Bone marrow (tissue), 2 donors: ENCODE data around the gene TBX20.

ENCODE experiments used
- DNase-seq, 2 donors: peaks; one replicate each; lab custom pipeline; 2025; lab: John Stamatoyannopoulos, UW

The TBX20 gene

GRCh38 chr7:35253710-35254495, at the start of gene TBX20:
Gene TBX20, minus strand, starts transcription at chr7:35254100. Its CDS starts 480 bp downstream, at chr7:35253620.
- DNase-seq: no peak

DNA sequence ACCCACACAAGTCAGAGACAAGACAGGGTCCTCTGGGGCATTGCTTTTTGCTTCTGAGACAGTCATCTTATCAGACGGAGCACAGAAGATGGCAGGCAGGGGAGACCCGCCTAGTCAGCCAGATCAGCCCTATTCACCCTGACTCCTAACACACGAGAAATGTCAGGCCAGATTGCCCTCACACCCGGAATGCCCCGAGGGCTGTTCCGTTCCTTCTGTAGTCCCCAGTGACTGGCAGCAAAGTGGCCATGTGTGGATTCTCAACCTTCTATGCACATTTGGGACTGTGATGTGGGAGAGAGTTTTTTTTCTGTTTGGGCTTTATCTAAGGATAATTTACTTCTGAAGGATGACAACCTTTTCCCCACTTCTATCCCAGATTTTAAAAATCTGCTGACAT, 35.5 kb upstream of the TBX20 start:
- no peak for DNase-seq

DNA sequence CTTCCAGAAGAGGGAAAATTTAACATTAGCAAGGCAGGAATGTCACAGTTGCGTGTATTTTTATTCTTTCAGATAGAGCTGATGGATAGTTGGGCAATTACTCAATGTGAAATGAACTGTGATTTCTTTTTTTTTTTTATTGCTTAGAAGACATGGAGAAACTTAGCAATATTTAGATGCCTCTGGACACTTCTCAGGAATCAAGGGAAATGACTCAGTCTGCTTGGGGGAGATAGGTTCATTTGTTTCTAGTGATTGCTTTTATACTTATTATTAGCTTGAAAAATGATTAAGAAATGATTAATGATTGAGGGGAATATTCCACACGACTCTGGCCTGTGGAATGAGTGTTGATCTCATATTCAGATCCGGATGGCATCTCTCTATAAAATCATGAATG, 33.1 kb upstream of the TBX20 start:
- no peak for DNase-seq

- DNase-seq: no peak
Observed at GRCh38 chr7:35286422-35286821, 32.5 kb upstream of the TBX20 start.

DNA sequence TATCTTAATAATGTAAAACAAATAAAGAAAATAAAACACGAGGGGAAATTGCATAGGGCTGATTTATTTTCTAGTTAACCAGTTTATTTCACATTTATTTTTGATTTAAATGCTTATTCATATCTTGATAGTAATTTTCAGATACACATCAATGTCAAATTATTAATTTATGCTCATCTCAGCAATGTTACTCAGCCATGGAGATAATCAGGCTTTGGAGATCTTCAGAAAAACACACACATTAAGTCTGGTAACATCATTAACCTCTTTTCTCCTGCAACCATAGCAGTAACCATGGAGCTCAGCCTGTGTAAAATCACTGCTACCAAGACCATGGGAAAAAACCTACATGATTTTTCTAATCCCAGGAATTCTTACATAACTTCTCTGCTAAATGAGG, 31.9 kb upstream of the TBX20 start:
- DNase-seq: no peak

GRCh38 chr7:35280902-35281301, 27.0 kb upstream of the TBX20 start:
- no peak for DNase-seq

GRCh38 chr7:35277359-35277758, 23.5 kb upstream of the TBX20 start:
- no peak for DNase-seq

GRCh38 chr7:35272246-35272645, 18.3 kb upstream of the TBX20 start:
- no peak for DNase-seq

DNA sequence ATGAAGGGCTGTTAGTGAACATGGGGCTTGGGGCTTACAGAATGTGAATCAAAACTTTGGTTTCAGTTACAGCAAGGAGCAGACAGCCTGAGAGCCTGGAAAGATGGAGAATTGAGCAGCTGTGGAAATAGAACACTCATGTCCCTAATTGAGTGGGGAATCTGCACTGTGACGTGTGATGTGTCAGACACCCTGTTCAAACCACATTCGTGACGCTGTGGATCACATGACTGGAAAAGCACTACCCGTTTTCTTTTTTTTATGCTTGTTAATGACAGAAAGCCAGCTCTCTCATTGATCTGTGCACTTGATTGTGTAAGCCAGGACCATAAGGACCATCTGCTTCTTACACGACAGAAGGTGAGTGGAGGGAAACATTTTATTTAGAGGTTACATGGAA, 15.1 kb upstream of the TBX20 start:
- DNase-seq: no peak

DNA sequence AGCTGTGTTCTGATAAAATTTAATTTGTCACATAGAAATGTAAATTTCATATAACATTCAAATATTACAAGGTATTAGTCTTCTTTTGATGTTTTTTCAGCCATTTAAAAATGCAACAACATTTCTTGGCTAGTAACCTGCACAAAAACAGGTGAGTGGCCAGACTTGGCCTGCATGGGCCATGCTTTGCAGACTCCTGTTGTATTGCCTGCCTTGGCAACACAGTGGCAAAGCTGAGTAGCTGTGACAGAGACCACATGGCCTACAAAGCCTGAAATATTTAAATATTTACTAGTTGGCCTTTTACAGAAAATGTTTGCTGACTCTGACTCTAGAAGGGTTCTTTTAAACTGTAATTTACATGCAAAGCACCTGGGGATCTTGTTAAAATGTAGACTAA, 13.5 kb upstream of the TBX20 start:
- DNase-seq: no peak

DNA sequence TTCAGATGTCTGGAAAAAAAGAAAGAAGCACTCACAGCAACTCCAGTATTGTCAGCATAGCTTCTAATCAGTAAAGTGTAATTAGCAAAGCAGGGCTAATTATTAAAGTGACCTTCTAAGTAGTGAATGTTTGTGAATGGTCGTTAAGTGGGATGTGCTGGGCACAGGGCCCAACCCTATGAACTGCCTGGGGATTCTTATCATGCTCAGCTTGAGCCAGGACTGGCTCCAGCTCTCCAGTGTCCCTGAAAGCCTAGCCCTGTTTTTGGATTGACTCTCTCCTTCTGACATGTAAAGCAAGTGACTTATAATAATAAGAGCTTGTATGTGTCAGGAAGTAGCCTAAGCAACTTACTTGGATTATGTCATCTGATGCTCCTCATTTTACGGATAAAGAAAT, 9.5 kb upstream of the TBX20 start:
- DNase-seq: no peak

- DNase-seq: no peak
Observed at GRCh38 chr7:35261476-35262285, 7.8 kb upstream of the TBX20 start.

- DNase-seq: no peak
Observed at GRCh38 chr7:35261041-35261440, 7.1 kb upstream of the TBX20 start.

DNA sequence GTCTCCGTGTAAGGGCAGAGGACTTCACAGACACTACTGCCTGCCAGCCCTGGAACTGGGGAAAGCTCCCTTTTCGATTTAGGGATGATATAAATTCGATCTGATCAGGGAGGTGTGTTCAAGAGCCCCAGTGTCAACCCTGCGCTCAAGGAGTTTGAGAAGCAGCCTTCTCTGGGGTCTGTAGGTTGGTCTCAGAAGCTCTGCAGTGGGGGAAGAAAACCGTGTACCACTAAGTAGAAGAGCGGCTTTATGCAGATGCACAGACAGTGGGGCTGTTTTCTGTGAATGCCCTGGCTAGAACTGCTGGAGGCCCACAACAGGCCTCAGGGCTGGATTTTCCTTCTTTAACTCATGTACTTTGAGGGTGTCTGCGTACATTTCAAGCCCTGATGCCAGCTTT, 6.3 kb upstream of the TBX20 start:
- no peak for DNase-seq

- no peak for DNase-seq
Observed at GRCh38 chr7:35259523-35259908, 5.6 kb upstream of the TBX20 start.

GRCh38 chr7:35258868-35259522, 5.1 kb upstream of the TBX20 start:
- no peak for DNase-seq

GRCh38 chr7:35258125-35258867, 4.4 kb upstream of the TBX20 start:
- no peak for DNase-seq

DNA sequence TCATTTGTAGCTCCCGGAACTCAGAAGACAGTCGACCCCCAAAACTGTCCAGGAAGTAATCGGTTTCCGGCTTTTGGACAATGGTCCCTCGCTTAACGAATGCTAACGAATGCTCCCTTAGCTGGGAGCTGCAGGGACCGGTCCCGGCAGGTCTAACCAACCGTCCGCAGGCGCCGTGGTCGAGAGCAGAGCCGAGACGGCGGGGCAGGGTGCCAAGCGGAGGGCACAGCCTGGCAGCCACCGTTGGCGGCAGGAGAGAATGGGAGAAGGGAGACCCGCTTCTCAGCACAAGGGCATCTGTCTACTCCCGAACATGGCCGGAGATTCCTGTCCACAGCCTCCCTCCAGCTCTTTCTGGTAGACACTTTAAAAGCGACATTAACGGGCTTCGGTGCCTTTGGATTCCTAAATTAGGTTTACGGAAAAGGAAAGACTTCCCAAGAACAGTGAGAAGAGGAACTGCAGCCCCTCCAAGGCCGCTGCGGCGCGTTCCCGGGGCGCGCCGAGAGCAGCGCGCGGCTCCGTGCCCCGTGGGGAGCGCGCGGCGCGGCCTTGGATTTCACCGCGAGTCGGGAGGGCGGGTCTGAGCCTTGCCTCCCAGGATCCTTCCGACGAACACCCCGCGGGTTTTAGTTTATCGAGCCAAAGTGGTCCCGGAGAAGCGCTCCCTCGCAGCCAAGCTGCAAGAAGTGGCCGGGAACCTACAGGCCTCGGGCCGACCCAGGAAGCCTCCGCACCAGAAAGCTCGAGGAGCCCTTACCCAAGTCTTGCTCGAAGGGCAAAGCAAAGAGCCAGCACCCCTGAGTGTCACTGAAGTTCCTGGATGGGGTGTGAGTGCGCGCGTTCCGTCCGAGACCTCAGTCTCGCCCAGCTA, 3.6 kb upstream of the TBX20 start:
- DNase-seq: no peak

GRCh38 chr7:35256256-35257175, 2.6 kb upstream of the TBX20 start:
- DNase-seq: no peak
